GM23338 (cell line): Measurements from ENCODE around the gene GAREM1. TPM values are rescaled to one million over a fixed set of nuclear protein-coding genes. Genes with fewer than 3 reads are reported as not detected.

ENCODE experiments used
- ATAC-seq: fragments of 200-7000 bp; cut with Tn5 transposase; 3 replicates; pipeline ENCODE4 v1.9.1; 2020
- DNase-seq: peaks from one replicate; pipeline ENCODE4 v3.0.0-alpha.2; 2015; ENCODE audit warnings: low spot score
- H2AFZ ChIP-seq: fragments of 200-600 bp; sonication (generic); 2 replicates; pipeline ENCODE4 v1.8.0; 2016; ENCODE audit warnings: antibody characterized with exemption, mild to moderate bottlenecking, moderate library complexity
- H3F3A ChIP-seq: fragments of 200-600 bp; sonication (generic); replicated peaks from 2 replicates; pipeline ENCODE4 v1.8.0; 2017; ENCODE audit warnings: antibody characterized with exemption, mixed run types, low read depth
- H3K27ac ChIP-seq: fragments of 200-600 bp; sonication (generic); 2 replicates; pipeline ENCODE4 v1.6.1; 2016; ENCODE audit warnings: low read depth
- H3K27me3 ChIP-seq: fragments of 200-600 bp; sonication (generic); 2 replicates; pipeline ENCODE4 v1.8.0; 2016; ENCODE audit warnings: mild to moderate bottlenecking, mixed run types, moderate library complexity; ENCODE audit not compliant: insufficient read depth
- H3K36me3 ChIP-seq: fragments of 200-600 bp; sonication (generic); 2 replicates; pipeline ENCODE4 v1.8.0; 2016; ENCODE audit warnings: mild to moderate bottlenecking; ENCODE audit not compliant: insufficient read depth
- H3K4me1 ChIP-seq: fragments of 200-600 bp; sonication (generic); 2 replicates; pipeline ENCODE4 v1.8.0; 2016; ENCODE audit warnings: mild to moderate bottlenecking, moderate library complexity; ENCODE audit not compliant: insufficient read depth
- H3K4me2 ChIP-seq: fragments of 200-600 bp; sonication (generic); 2 replicates; pipeline ENCODE4 v1.7.1; 2017; ENCODE audit warnings: mixed run types
- H3K4me3 ChIP-seq: fragments of 200-600 bp; sonication (generic); 2 replicates; pipeline ENCODE4 v1.6.1; 2016; ENCODE audit warnings: mixed run types
- H3K79me2 ChIP-seq: fragments of 200-600 bp; sonication (generic); replicated peaks from 2 replicates; pipeline ENCODE4 v1.8.0; 2017; ENCODE audit warnings: mild to moderate bottlenecking; ENCODE audit not compliant: insufficient read depth
- H3K9me2 ChIP-seq: fragments of 200-600 bp; sonication (generic); 2 replicates; pipeline ENCODE4 v1.8.0; 2017; ENCODE audit not compliant: insufficient read depth
- H4K20me1 ChIP-seq: fragments of 200-600 bp; sonication (generic); replicated peaks from 2 replicates; pipeline ENCODE4 v1.8.0; 2017; ENCODE audit warnings: mild to moderate bottlenecking; ENCODE audit not compliant: insufficient read depth
- H3K27ac Mint-ChIP-seq: 2 replicates; pipeline ENCODE4 v1.8.0; 2020; ENCODE audit warnings: inconsistent platforms, mild to moderate bottlenecking, moderate library complexity, mixed read lengths
- H3K27me3 Mint-ChIP-seq: 3 replicates; pipeline ENCODE4 v1.8.0; 2022; ENCODE audit warnings: low read depth, mild to moderate bottlenecking, moderate library complexity, mixed read lengths, inconsistent platforms; ENCODE audit not compliant: insufficient read depth, poor library complexity
- H3K36me3 Mint-ChIP-seq: 3 replicates; pipeline ENCODE4 v1.8.0; 2021; ENCODE audit warnings: low read depth, mild to moderate bottlenecking, inconsistent platforms, moderate library complexity, mixed read lengths
- H3K4me1 Mint-ChIP-seq: 3 replicates; pipeline ENCODE4 v1.8.0; 2020; ENCODE audit warnings: mild to moderate bottlenecking, inconsistent platforms, mixed read lengths
- H3K4me3 Mint-ChIP-seq: 3 replicates; pipeline ENCODE4 v1.8.0; 2021; ENCODE audit warnings: moderate library complexity, mild to moderate bottlenecking, inconsistent platforms, mixed read lengths
- H3K9me3 Mint-ChIP-seq: 3 replicates; pipeline ENCODE4 v1.8.0; 2020; ENCODE audit warnings: moderate library complexity, mild to moderate bottlenecking, inconsistent platforms, mixed read lengths
- CREB1 ChIP-seq: fragments of 250-450 bp; sonication (Bioruptor Pico); IDR thresholded peaks from 2 replicates; pipeline ENCODE4 v1.5.0; 2020; ENCODE audit warnings: low read depth, mild to moderate bottlenecking, moderate library complexity
- CTCF ChIP-seq, 2 experiments: fragments of 200-600 bp in 1 of 2; sonication (generic) in 1 of 2; conservative IDR thresholded peaks; 2 replicates each; pipeline versions ENCODE4 v1.5.1 to v1.6.1; 2016 to 2017; ENCODE audit warnings: antibody characterized with exemption in 2 of 2, low read depth in 2 of 2, mild to moderate bottlenecking in 2 of 2, moderate library complexity in 1 of 2
- ETS1 ChIP-seq: IDR thresholded peaks from 2 replicates; pipeline ENCODE4 v1.6.1; 2016; ENCODE audit warnings: antibody characterized with exemption
- EZH2 ChIP-seq: fragments of 200-600 bp; sonication (generic); IDR thresholded peaks from one replicate; pipeline ENCODE4 v1.8.0; 2017; ENCODE audit warnings: antibody characterized with exemption, mild to moderate bottlenecking, low read depth; ENCODE audit not compliant: unreplicated experiment
- JUNB ChIP-seq: IDR thresholded peaks from one replicate; pipeline ENCODE4 v1.6.1; 2016; ENCODE audit warnings: antibody characterized with exemption; ENCODE audit not compliant: unreplicated experiment
- NANOG ChIP-seq: IDR thresholded peaks from 2 replicates; pipeline ENCODE4 v1.6.1; 2016; ENCODE audit warnings: antibody characterized with exemption, borderline replicate concordance
- ZNF114 ChIP-seq: fragments of 250-450 bp; sonication (Bioruptor Pico); IDR thresholded peaks from 2 replicates; pipeline ENCODE4 v1.5.0; 2020; ENCODE audit warnings: mild to moderate bottlenecking, moderate library complexity
- ZNF331 ChIP-seq: fragments of 250-450 bp; sonication (Bioruptor Pico); IDR thresholded peaks from 2 replicates; pipeline ENCODE4 v1.5.0; 2020; ENCODE audit warnings: low read depth, mild to moderate bottlenecking, moderate library complexity
- polyA plus RNA-seq: library from polyadenylated mRNA; unstranded; fragments of >200 nt; fragmentation: Nextera tagmentation; extraction: Ambion mirVana; gene quantifications from 2 replicates; pipeline ENCODE4 v1.2.1, GENCODE V29; 2016
- total RNA-seq: library from RNA; depleted of rRNA; stranded (reverse); fragments of >200 nt; shearing (Covaris generic); gene quantifications from 2 replicates; pipeline ENCODE4 v1.2.3, GENCODE V29; 2014

Gene GAREM1
- total and polyA plus RNA-seq, 2 experiments from 2014 or later: 2.7 to 6.0 TPM

GRCh38 chr18:32318581-32318980 is 152.1 kb downstream of the GAREM1 start:
- Histone ChIP-seq H3F3A (no peaks in the 10 kb centered on the region), H3K36me3 (no peaks in the 10 kb centered on the region), H3K4me3 (no peak overlapping the region), H3K4me1 (no peaks in the 10 kb centered on the region; the same call in 1 of the 2 replicates), H3K27me3 (no peaks in the 10 kb centered on the region), H4K20me1 (no peaks in the 10 kb centered on the region), H3K9me2 (peaks cover 7% of the 10 kb centered on the region; the same call in 1 of the 2 replicates), H2AFZ (no peak overlapping the region), H3K79me2 (no peaks in the 10 kb centered on the region), H3K4me2 (no peak overlapping the region), H3K27ac (no peak overlapping the region)
- Mint-ChIP-seq H3K27ac (no peak overlapping the region), H3K36me3 (no peaks in the 10 kb centered on the region), H3K27me3 (peaks cover 2% of the 10 kb centered on the region), H3K4me1 (peaks cover 8% of the 10 kb centered on the region; the same call in 2 of the 3 replicates), H3K4me3 (no peak overlapping the region), H3K9me3 (no peaks in the 10 kb centered on the region)
- TF ChIP-seq EZH2 (no peak), ETS1 (no peak)
- DNase-seq (no peak), ATAC-seq (no peak)

DNA sequence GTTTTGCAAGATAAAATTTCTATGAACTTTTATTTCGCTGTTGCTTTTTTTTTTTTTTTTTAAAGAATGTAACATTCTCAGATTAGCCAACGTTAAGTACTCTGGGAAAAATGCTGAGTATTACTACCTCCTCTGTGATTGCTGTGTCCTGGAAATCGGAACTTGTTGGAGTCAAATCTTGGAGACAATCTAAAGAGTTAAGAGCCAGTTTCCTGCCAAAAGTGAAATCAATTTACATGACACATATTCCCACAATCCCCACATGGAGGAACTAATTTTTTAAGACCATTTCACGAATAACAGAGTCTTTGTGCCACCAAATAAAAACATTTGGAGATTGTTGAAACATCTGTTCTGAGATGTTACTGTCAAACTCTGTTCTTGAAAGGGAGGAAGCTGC is 153.0 kb downstream of the GAREM1 start:
- ATAC-seq (no peak), DNase-seq (no peak)
- peaks cover 2% of the 10 kb centered on the region for H3K27me3 Mint-ChIP-seq
- H4K20me1 ChIP-seq: no peaks in the 10 kb centered on the region
- H3K4me1 Mint-ChIP-seq: peaks cover 8% of the 10 kb centered on the region; the same call in 2 of the 3 replicates
- H3K9me3 Mint-ChIP-seq: no peaks in the 10 kb centered on the region
- 0 out of 2 replicates have a peak overlapping the region, but pooled peaks have one; percentile 34 for H3K27ac Mint-ChIP-seq
- no peak overlapping the region for H3K4me2 ChIP-seq
- TF ChIP-seq ZNF114 (CRISPR knock-in tag): no peak
- no peak for TF ChIP-seq ETS1
- TF ChIP-seq EZH2: no peak
- no peak for TF ChIP-seq CTCF (conservative IDR thresholded peaks at IDR 0.05; ENCODE audit: low read depth in 2 of 2)
- TF ChIP-seq JUNB: no peak
- H2AFZ ChIP-seq: no peak overlapping the region
- H3K27me3 ChIP-seq: no peaks in the 10 kb centered on the region
- no peaks in the 10 kb centered on the region; the same call in 1 of the 2 replicates for H3K4me1 ChIP-seq
- H3K9me2 ChIP-seq: peaks cover 7% of the 10 kb centered on the region; the same call in 1 of the 2 replicates
- H3K36me3 Mint-ChIP-seq: no peaks in the 10 kb centered on the region
- H3K4me3 ChIP-seq: no peak overlapping the region
- no peaks in the 10 kb centered on the region for H3K79me2 ChIP-seq
- H3K36me3 ChIP-seq: no peaks in the 10 kb centered on the region
- no peak overlapping the region for H3K27ac ChIP-seq
- H3K4me3 Mint-ChIP-seq: no peak overlapping the region
- no peaks in the 10 kb centered on the region for H3F3A ChIP-seq

DNA sequence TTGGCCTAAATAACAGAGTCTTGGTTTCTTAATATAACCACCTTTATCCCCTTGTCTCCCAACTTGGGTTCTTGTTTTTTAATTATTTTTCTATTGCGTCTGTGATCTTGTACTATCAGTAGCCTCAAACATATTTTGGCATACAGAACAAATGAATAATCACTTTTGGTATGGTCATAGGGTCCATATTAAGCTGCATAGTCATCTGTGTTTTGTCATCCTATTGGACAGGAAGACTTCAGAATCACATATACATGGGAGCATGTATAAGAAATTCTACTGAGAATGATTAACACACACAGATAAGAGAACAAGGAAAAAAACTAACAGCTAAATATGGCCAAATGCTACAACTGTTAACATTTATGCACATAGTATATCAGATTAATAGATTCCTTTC is 154.8 kb downstream of the GAREM1 start:
- H3K4me3 Mint-ChIP-seq: no peak overlapping the region
- Histone ChIP-seq H3F3A (no peaks in the 10 kb centered on the region), H3K4me3 (no peak overlapping the region), H3K4me2 (no peak overlapping the region), H3K36me3 (no peaks in the 10 kb centered on the region), H3K27me3 (no peaks in the 10 kb centered on the region), H3K27ac (no peak overlapping the region), H3K79me2 (no peaks in the 10 kb centered on the region), H3K9me2 (peaks cover 10% of the 10 kb centered on the region; the same call in 1 of the 2 replicates), H4K20me1 (no peaks in the 10 kb centered on the region), H3K4me1 (no peaks in the 10 kb centered on the region; the same call in 1 of the 2 replicates), H2AFZ (no peak overlapping the region)
- H3K36me3 Mint-ChIP-seq: no peaks in the 10 kb centered on the region
- peaks cover 2% of the 10 kb centered on the region for H3K27me3 Mint-ChIP-seq
- TF ChIP-seq CREB1 (CRISPR knock-in tag): no peak
- TF ChIP-seq NANOG: no peak
- TF ChIP-seq ZNF331: no peak
- no peak for ATAC-seq
- no peak for DNase-seq
- H3K9me3 Mint-ChIP-seq: no peaks in the 10 kb centered on the region
- H3K27ac Mint-ChIP-seq: no peak overlapping the region
- peaks cover 8% of the 10 kb centered on the region; the same call in 2 of the 3 replicates for H3K4me1 Mint-ChIP-seq
